ENCODE measurements around the gene GATC. TPM values are rescaled to one million over a fixed set of nuclear protein-coding genes. Genes with fewer than 3 reads are reported as not detected.

Gene GATC
- total RNA-seq, 2 donors from 2014 or later = 16.9 to 24.1 TPM

DNA sequence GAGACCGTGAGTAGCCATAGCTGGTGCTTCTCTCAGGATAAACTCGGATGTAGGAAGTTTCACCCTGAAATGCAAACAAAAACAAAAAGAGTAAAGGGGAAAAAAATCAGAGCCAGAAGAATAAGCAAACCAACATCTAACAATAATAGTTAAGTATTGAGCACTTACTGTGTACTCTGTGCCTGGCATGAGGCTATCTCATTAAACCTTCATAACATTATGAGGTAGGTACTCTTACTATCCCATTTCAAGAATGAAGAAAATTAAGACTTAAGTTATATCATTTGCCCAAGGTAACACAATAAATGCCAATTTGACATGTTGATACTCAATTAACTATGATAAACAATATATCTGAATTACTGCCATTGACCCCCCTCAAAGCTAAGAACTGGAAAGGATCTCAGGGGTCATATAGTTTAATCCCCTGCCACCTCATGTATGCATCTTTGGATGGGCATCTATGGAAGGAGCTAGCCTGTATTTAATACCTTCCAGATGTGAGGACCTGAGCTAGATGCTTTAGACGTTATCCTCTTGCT, 15.9 kb downstream of the GATC start:
- Histone ChIP-seq H3K27me3 (no peaks in the 10 kb centered on the region), H3K4me1 (peaks cover 18% of the 10 kb centered on the region), H3K36me3 (replicated peaks in 1 of 2; ENCODE audit: insufficient read depth in 1 of 2, low read depth in 2 of 2) (peaks cover 21 to 39% of the 10 kb centered on the region in 2 donors), H3K27ac (peak overlapping the region in 1 of 4 donors; percentile 8), H3K4me3 (no peak overlapping the region), H3K9me3 (no peaks in the 10 kb centered on the region)
- intact Hi-C loops (cut with DNase I) = no loop called here
- TF ChIP-seq POLR2A (IDR thresholded peaks at IDR 0.05) = no peak
- TF ChIP-seq CTCF (IDR thresholded peaks at IDR 0.05) = no peak
- ATAC-seq = no peak
- DNase-seq = no peak
- 73 to 79% methylated on average over 3 of the region's 3 CpGs for WGBS, 2 donors

DNA sequence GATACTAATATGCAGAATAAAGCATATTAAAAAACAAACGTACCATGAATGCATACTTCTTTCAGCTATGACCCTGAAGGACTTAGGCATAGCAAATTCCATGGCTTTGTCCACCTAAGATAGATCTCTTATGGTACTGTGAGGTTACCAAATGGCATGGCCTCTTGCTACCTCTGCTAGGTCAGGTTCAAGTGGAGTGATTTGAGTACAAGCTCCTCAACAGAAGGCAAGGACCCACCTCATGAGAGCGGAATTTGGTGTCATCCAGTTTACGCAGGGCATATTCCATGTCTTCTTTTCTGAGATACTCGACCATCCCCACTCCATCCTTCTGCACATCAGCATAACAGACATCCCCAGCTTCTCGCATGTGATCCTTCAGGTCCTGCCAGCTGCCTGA, 17.5 kb downstream of the GATC start:
- Histone ChIP-seq H3K27me3 (no peaks in the 10 kb centered on the region), H3K36me3 (replicated peaks in 1 of 2; ENCODE audit: insufficient read depth in 1 of 2, low read depth in 2 of 2) (peaks cover 18 to 37% of the 10 kb centered on the region in 2 donors)
- 76% methylated on average over 5 of the region's 5 CpGs for WGBS, 2 donors

GRCh38 chr12:120465756-120466155, 19.5 kb downstream of the GATC start:
- 9 to 11% methylated on average over 5 of the region's 5 CpGs for WGBS, 2 donors
- no peaks in the 10 kb centered on the region for H3K9me3 ChIP-seq
- DNase-seq (no peak), ATAC-seq (no peak)
- H3K4me1 ChIP-seq = peaks cover 37% of the 10 kb centered on the region
- no peak for TF ChIP-seq POLR2A (IDR thresholded peaks at IDR 0.05)
- TF ChIP-seq CTCF (IDR thresholded peaks at IDR 0.05) = no peak
- intact Hi-C loops (cut with DNase I) = no loop called here
- no peaks in the 10 kb centered on the region for H3K27me3 ChIP-seq
- H3K4me3 ChIP-seq = no peak overlapping the region
- H3K36me3 ChIP-seq (replicated peaks in 1 of 2; ENCODE audit: insufficient read depth in 1 of 2, low read depth in 2 of 2) = peaks cover 13 to 24% of the 10 kb centered on the region in 2 donors
- H3K27ac ChIP-seq = peak overlapping the region in 1 of 4 donors; percentile 55

More for the DNA sequence above, 17.5 kb downstream of the GATC start:
- no peak overlapping the region for H3K27ac ChIP-seq
- H3K4me1 ChIP-seq = peaks cover 30% of the 10 kb centered on the region
- H3K9me3 ChIP-seq = no peaks in the 10 kb centered on the region
- no peak for ATAC-seq
- intact Hi-C loops (cut with DNase I) = no loop called here
- no peak for DNase-seq
- TF ChIP-seq CTCF (IDR thresholded peaks at IDR 0.05) (no peak), POLR2A (IDR thresholded peaks at IDR 0.05) (no peak)
- no peak overlapping the region for H3K4me3 ChIP-seq

DNA sequence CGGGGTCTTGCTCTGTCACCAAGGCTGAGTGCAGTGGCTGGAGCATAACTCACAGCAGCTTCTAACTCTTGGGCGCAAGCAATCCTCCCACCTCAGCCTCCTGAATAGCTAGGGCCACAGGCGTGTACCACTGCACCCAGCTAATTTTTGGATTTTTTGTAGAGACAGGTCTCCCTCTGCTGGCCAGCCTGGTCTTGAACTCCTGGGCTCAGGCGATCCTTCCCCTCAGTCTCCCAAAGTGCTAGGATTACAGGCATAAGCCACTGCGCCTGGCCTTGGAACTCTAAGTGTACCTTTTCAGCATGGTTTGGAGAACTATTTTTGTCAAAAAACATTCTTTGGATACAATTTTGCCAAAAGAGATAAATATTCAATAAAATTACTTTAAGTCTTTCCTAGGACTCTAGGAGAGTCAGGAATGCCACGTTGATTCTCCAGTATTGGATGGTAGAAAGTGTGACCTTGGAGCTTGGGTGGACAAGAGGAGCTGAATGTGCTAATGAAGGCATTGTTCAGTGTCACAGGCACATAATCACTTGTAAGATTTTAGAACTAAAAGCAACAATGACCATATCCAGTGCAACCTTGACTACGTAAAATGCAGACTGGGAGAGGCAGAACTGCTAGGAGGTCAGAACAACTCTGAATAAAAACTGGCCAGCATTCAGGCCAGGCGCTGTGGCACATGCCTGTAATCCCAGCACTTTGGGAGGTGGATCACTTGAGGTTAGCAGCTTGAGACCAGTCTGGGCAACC, 20.5 kb downstream of the GATC start:
- TF ChIP-seq POLR2A (IDR thresholded peaks at IDR 0.05) (no peak), CTCF (IDR thresholded peaks at IDR 0.05) (peak; percentile 33 to 75 (median 68))
- Histone ChIP-seq H3K27me3 (no peaks in the 10 kb centered on the region), H3K4me1 (peaks cover 37% of the 10 kb centered on the region), H3K9me3 (no peaks in the 10 kb centered on the region), H3K4me3 (no peak overlapping the region), H3K27ac (peak overlapping the region in 3 of 4 donors; percentile 19 to 55 (median 46)), H3K36me3 (replicated peaks in 1 of 2; ENCODE audit: insufficient read depth in 1 of 2, low read depth in 2 of 2) (peaks cover 9 to 22% of the 10 kb centered on the region in 2 donors)
- ATAC-seq (peak; percentile 41), DNase-seq (peak; percentile 64 to 76 (median 72))
- intact Hi-C loops (cut with DNase I) = no loop called here
- WGBS, 2 donors = 24 to 26% methylated on average over 8 of the region's 8 CpGs

Data from body of pancreas (tissue), 4 donors.